GM12878 (cell line): Measurements from ENCODE around the gene PEX6. TPM values are rescaled to one million over a fixed set of nuclear protein-coding genes. Genes with fewer than 3 reads are reported as not detected.

Experiments
- ATAC-seq: fragments of 200-7000 bp; cut with Tn5 transposase; 3 replicates; pipeline ENCODE4 v1.9.1; 2020; ENCODE audit warnings: mild to moderate bottlenecking, moderate library complexity
- BruUV-seq: library from RNA; stranded (reverse); fragments of 400-500 nt; replicated peaks from 2 replicates; lab custom pipeline; 2021; lab: Mats Ljungman, UMichigan
- CTCF ChIA-PET: fragments of 300-600 bp; sonication (Branson Sonifier 250); formaldehyde crosslinking; extraction: SDS; loops from one replicate; lab custom pipeline; 2021; ENCODE audit warnings: inconsistent platforms; lab: Yijun Ruan, JAX
- POLR2A ChIA-PET: fragments of 350-600 bp; formaldehyde crosslinking; extraction: SDS; loops from one replicate; lab custom pipeline; 2021; ENCODE audit warnings: inconsistent platforms; lab: Charles Lee
- RAD21 ChIA-PET: fragments of 300-600 bp; sonication (Branson Sonifier 250); formaldehyde crosslinking; loops from one replicate; lab custom pipeline; 2023; ENCODE audit warnings: antibody characterized with exemption; ENCODE audit not compliant: unreplicated experiment; lab: Charles Lee
- SMC1A ChIA-PET: fragments of 300-600 bp; sonication (Branson Sonifier 250); formaldehyde crosslinking; loops from one replicate; lab custom pipeline; 2023; ENCODE audit not compliant: unreplicated experiment, uncharacterized antibody; lab: Charles Lee
- DNase-seq: peaks from one replicate; pipeline ENCODE4 v3.0.0-alpha.2; 2011; ENCODE audit warnings: low read depth, low spot score
- FAIRE-seq: peaks from 3 replicates; lab custom pipeline; 2011; peaks lifted over from hg19 to GRCh38; lab: Jason Lieb, UNC
- H2AFZ ChIP-seq: 2 replicates; pipeline ENCODE4 v1.6.0; 2011; ENCODE audit warnings: low read depth, low read length, control low read depth; ENCODE audit not compliant: control insufficient read depth
- H3K27ac ChIP-seq: 2 replicates; pipeline ENCODE4 v1.5.1; 2011; ENCODE audit warnings: control low read depth; ENCODE audit not compliant: control insufficient read depth, insufficient read depth
- H3K27me3 ChIP-seq, 2 experiments: replicated peaks in 1 of 2; 2 replicates each; pipeline versions ENCODE4 v1.6.0 to v1.6.1; 2011; ENCODE audit warnings: low read length in 1 of 2; ENCODE audit not compliant: control insufficient read depth in 2 of 2, insufficient read depth in 2 of 2
- H3K36me3 ChIP-seq, 2 experiments: 2 replicates each; pipeline ENCODE4 v1.5.1; 2011; ENCODE audit warnings: low read length in 1 of 2; ENCODE audit not compliant: control insufficient read depth in 2 of 2, insufficient read depth in 2 of 2
- H3K4me1 ChIP-seq: 2 replicates; pipeline ENCODE4 v1.6.1; 2011; ENCODE audit warnings: mild to moderate bottlenecking, low read length, moderate library complexity, mixed read lengths; ENCODE audit not compliant: control insufficient read depth, insufficient read depth
- H3K4me2 ChIP-seq: 2 replicates; pipeline ENCODE4 v1.6.0; 2011; ENCODE audit warnings: control low read depth; ENCODE audit not compliant: control insufficient read depth, insufficient read depth
- H3K4me3 ChIP-seq: fragments of 200-600 bp; sonication (generic); 2 replicates; pipeline ENCODE4 v1.5.1; 2016
- H3K79me2 ChIP-seq: 2 replicates; pipeline ENCODE4 v1.6.0; 2011; ENCODE audit warnings: low read length; ENCODE audit not compliant: control insufficient read depth, insufficient read depth
- H3K9ac ChIP-seq: 2 replicates; pipeline ENCODE4 v1.8.0; 2011; ENCODE audit warnings: low read length, control low read depth, mixed read lengths; ENCODE audit not compliant: control insufficient read depth, insufficient read depth
- H3K9me3 ChIP-seq: replicated peaks from 3 replicates; pipeline ENCODE4 v1.5.1; 2011; ENCODE audit warnings: mild to moderate bottlenecking, low read length; ENCODE audit not compliant: control insufficient read depth, insufficient read depth
- H4K20me1 ChIP-seq: 2 replicates; pipeline ENCODE4 v1.6.0; 2011; ENCODE audit not compliant: control insufficient read depth, insufficient read depth
- BHLHE40 ChIP-seq, 2 experiments: fragments of 450-650 bp in 1 of 2; IDR thresholded peaks; 2 replicates each; pipeline ENCODE4 v1.6.1; 2011 to 2017; ENCODE audit warnings: low read depth in 2 of 2, borderline replicate concordance in 1 of 2, improper control_type of control experiment in 1 of 2, low read length in 1 of 2, mild to moderate bottlenecking in 1 of 2
- POLR2AphosphoS2 ChIP-seq: IDR thresholded peaks from 2 replicates; pipeline ENCODE4 v1.6.1; 2011; ENCODE audit warnings: low read depth, mild to moderate bottlenecking, low read length, improper control_type of control experiment, moderate library complexity
- ZBTB33 ChIP-seq: fragments of 450-650 bp; IDR thresholded peaks from 2 replicates; pipeline ENCODE4 v1.6.1; 2017; ENCODE audit warnings: mild to moderate bottlenecking
- WGBS: methylation state at CpG from one replicate; pipeline ENCODE4 v1.1.6; 2016; ENCODE audit warnings: low lambda C conversion rate; ENCODE audit not compliant: insufficient replicate concordance, insufficient coverage; ENCODE audit errors: missing lambda C conversion rate; 5-methylcytosine and 5-hydroxymethylcytosine counted together
- in situ Hi-C: fragments of 300-500 bp; cut with MboI; formaldehyde crosslinking; loops from 9 replicates; pipeline ENCODE4 v1.14.3; 2018; ENCODE audit warnings: mixed read lengths
- intact Hi-C: fragments of 100-400 bp; cut with micrococcal nuclease; formaldehyde crosslinking; loops from one replicate; pipeline ENCODE4 v1.14.2; 2022; ENCODE audit not compliant: unreplicated experiment
- polyA plus RNA-seq, 11 experiments: library from polyadenylated mRNA; depleted of rRNA in 4 of 11; unstranded in 6 of 11; stranded (reverse) in 5 of 11; fragments of >200 nt; fragmentation: Nextera tagmentation in 4 of 11; fragmentation: Illumina TruSeq in 1 of 11; extraction: Ambion mirVana in 4 of 11; extraction: Trizol in 1 of 11; gene quantifications; 1 replicate in 1 of 11; 2 replicates in 10 of 11; pipeline versions ENCODE4 v1.2.1 to v1.2.3, GENCODE V29; 2011 to 2016; ENCODE audit warnings: inconsistent platforms in 2 of 11, missing spikeins in 2 of 11, low read depth in 1 of 11
- total RNA-seq, 4 experiments: library from RNA; depleted of rRNA in 3 of 4; stranded (reverse); fragments of >200 nt in 3 of 4; fragmentation: Illumina TruSeq in 1 of 4; extraction: Trizol in 1 of 4; gene quantifications; 2 replicates each; pipeline versions ENCODE4 v1.2.1 to v1.2.3, GENCODE V29; 2013 to 2021

PEX6 gene
- total and polyA plus RNA-seq, 10 of the 15 experiments (the other 5 are each of a cell fraction or from before 2014, with no cell fraction given), result 0.39 to 21.1 (median 7.8) TPM

GRCh38 chr6:42914546-42914945, 64.4 kb downstream of the PEX6 start:
- 58% methylated on average over 4 of the region's 4 CpGs for WGBS
- ChIA-PET SMC1A (interaction anchor here (1.0 to 1.1 kb wide), 2 partner anchors 8 to 14 kb away, joined by 3 read pairs; partner anchors contain the start of gene CNPY3), RAD21 (no interaction called here), POLR2A (interaction anchor here (0.5 to 2.4 kb wide), 4 partner anchors 15 to 310 kb away, joined by 3 to 7 read pairs (median 4); partner anchors contain the start of gene CNPY3), CTCF (interaction anchor here (0.9 to 2.8 kb wide), 6 partner anchors 9 to 232 kb away, joined by 3 to 15 read pairs (median 4); no protein-coding TSS in a partner anchor)
- ATAC-seq (no peak), FAIRE-seq (no peak), DNase-seq (no peak)
- Histone ChIP-seq H3K27ac (no peak overlapping the region), H3K9me3 (no peaks in the 10 kb centered on the region), H2AFZ (no peak overlapping the region), H3K4me3 (no peak overlapping the region), H3K36me3 (no peaks in the 10 kb centered on the region), H3K9ac (no peak overlapping the region), H3K79me2 (no peaks in the 10 kb centered on the region), H3K4me2 (no peak overlapping the region), H3K27me3 (no peaks in the 10 kb centered on the region), H3K4me1 (peaks cover 6% of the 10 kb centered on the region), H4K20me1 (no peaks in the 10 kb centered on the region)
- in situ Hi-C loops (no loop called here), intact Hi-C loops (no loop called here)
- no TSS peak for BruUV-seq
- TF ChIP-seq POLR2AphosphoS2 (no peak), ZBTB33 (no peak), BHLHE40 (IDR thresholded peaks at IDR 0.05; ENCODE audit: borderline replicate concordance in 1 of 2, low read depth in 2 of 2, low read length in 1 of 2) (no peak)

Other genes starting within 250 kb of the PEX6 start
Only the 7 nearest of the 16 such genes appear.
- 0.54 TPM in 1 of 2 replicates, not detected in the other for gene PTCRA, start 63.1 kb downstream of the PEX6 start, total RNA-seq (2014; rRNA removed)
- gene PTCRA, start 63.1 kb downstream of the PEX6 start, total RNA-seq (2014; rRNA removed; fragmentation: Illumina TruSeq; extraction: Trizol), result 0.18 and 0.23 TPM in 2 replicates
- 0.24 and 0.44 TPM in 2 replicates for gene PTCRA, start 63.1 kb downstream of the PEX6 start, total RNA-seq (2021)
- gene PTCRA, start 63.1 kb downstream of the PEX6 start, polyA plus RNA-seq (2011; rRNA removed), result not detected in 2 replicates
- 0.10 TPM in 1 of 2 replicates, not detected in the other for gene PTCRA, start 63.1 kb downstream of the PEX6 start, polyA plus RNA-seq (2014; fragmentation: Illumina TruSeq; extraction: Trizol)
- under 1 TPM in 1 of 2 experiments, not detected in 1; 0.14 TPM for gene PTCRA, start 63.1 kb downstream of the PEX6 start, polyA plus RNA-seq (2014; fragmentation: Nextera tagmentation; extraction: Ambion mirVana)
- gene PTCRA, start 63.1 kb downstream of the PEX6 start, polyA plus RNA-seq (2014; rRNA removed), result 0.16 and 1.1 TPM in 2 replicates
- under 1 TPM in 1 of 2 experiments, not detected in 1; 0.20 TPM for gene PTCRA, start 63.1 kb downstream of the PEX6 start, polyA plus RNA-seq (2016; fragmentation: Nextera tagmentation; extraction: Ambion mirVana)
- gene CNPY3, start 49.7 kb downstream of the PEX6 start, total RNA-seq (2014; rRNA removed), result 54.8 and 54.9 TPM in 2 replicates
- 49.2 and 51.3 TPM in 2 replicates for gene CNPY3, start 49.7 kb downstream of the PEX6 start, total RNA-seq (2014; rRNA removed; fragmentation: Illumina TruSeq; extraction: Trizol)
- gene CNPY3, start 49.7 kb downstream of the PEX6 start, total RNA-seq (2021), result 87.3 and 87.9 TPM in 2 replicates
- gene CNPY3, start 49.7 kb downstream of the PEX6 start, polyA plus RNA-seq (2011; rRNA removed), result 51.1 and 64.8 TPM in 2 replicates
- 38.9 and 82.4 TPM in 2 replicates for gene CNPY3, start 49.7 kb downstream of the PEX6 start, polyA plus RNA-seq (2014; fragmentation: Illumina TruSeq; extraction: Trizol)
- gene CNPY3, start 49.7 kb downstream of the PEX6 start, polyA plus RNA-seq (2014; fragmentation: Nextera tagmentation; extraction: Ambion mirVana), result 10 to 100 TPM in 1 of 2 experiments, 1 to 10 TPM in 1; 7.2 to 14.6 TPM
- gene CNPY3, start 49.7 kb downstream of the PEX6 start, polyA plus RNA-seq (2014; rRNA removed), result 85.7 and 93.8 TPM in 2 replicates
- gene CNPY3, start 49.7 kb downstream of the PEX6 start, polyA plus RNA-seq (2016; fragmentation: Nextera tagmentation; extraction: Ambion mirVana), result 100 to 1,000 TPM in 1 of 2 experiments, 10 to 100 TPM in 1; 99.9 to 102 TPM
- gene GNMT, start 18.4 kb downstream of the PEX6 start, total RNA-seq (2014; rRNA removed), result 0.16 and 0.62 TPM in 2 replicates
- gene GNMT, start 18.4 kb downstream of the PEX6 start, total RNA-seq (2014; rRNA removed; fragmentation: Illumina TruSeq; extraction: Trizol), result 0.67 and 0.83 TPM in 2 replicates
- gene GNMT, start 18.4 kb downstream of the PEX6 start, total RNA-seq (2021), result 0.74 and 1.2 TPM in 2 replicates
- gene GNMT, start 18.4 kb downstream of the PEX6 start, polyA plus RNA-seq (2011; rRNA removed), result 0.33 and 0.45 TPM in 2 replicates
- 1.1 TPM in 1 of 2 replicates, not detected in the other for gene GNMT, start 18.4 kb downstream of the PEX6 start, polyA plus RNA-seq (2014; fragmentation: Illumina TruSeq; extraction: Trizol)
- under 1 TPM; 0.35 TPM for gene GNMT, start 18.4 kb downstream of the PEX6 start, polyA plus RNA-seq (2014; fragmentation: Nextera tagmentation; extraction: Ambion mirVana)
- gene GNMT, start 18.4 kb downstream of the PEX6 start, polyA plus RNA-seq (2014; rRNA removed), result 0.27 and 0.77 TPM in 2 replicates
- gene GNMT, start 18.4 kb downstream of the PEX6 start, polyA plus RNA-seq (2016; fragmentation: Nextera tagmentation; extraction: Ambion mirVana), result under 1 TPM; 0.36 to 0.42 TPM
- gene PPP2R5D, start 5.4 kb upstream of the PEX6 start, total RNA-seq (2014; rRNA removed), result 34.3 and 36.2 TPM in 2 replicates
- 23.8 and 24.7 TPM in 2 replicates for gene PPP2R5D, start 5.4 kb upstream of the PEX6 start, total RNA-seq (2014; rRNA removed; fragmentation: Illumina TruSeq; extraction: Trizol)
- 29.5 and 31.0 TPM in 2 replicates for gene PPP2R5D, start 5.4 kb upstream of the PEX6 start, total RNA-seq (2021)
- gene PPP2R5D, start 5.4 kb upstream of the PEX6 start, polyA plus RNA-seq (2011; rRNA removed), result 35.4 and 56.0 TPM in 2 replicates
- 59.0 and 68.0 TPM in 2 replicates for gene PPP2R5D, start 5.4 kb upstream of the PEX6 start, polyA plus RNA-seq (2014; fragmentation: Illumina TruSeq; extraction: Trizol)
- gene PPP2R5D, start 5.4 kb upstream of the PEX6 start, polyA plus RNA-seq (2014; fragmentation: Nextera tagmentation; extraction: Ambion mirVana), result 1 to 10 TPM; 1.5 to 1.6 TPM
- 29.4 and 29.7 TPM in 2 replicates for gene PPP2R5D, start 5.4 kb upstream of the PEX6 start, polyA plus RNA-seq (2014; rRNA removed)
- 10 to 100 TPM; 42.6 to 43.4 TPM for gene PPP2R5D, start 5.4 kb upstream of the PEX6 start, polyA plus RNA-seq (2016; fragmentation: Nextera tagmentation; extraction: Ambion mirVana)
- gene MEA1, start 34.8 kb upstream of the PEX6 start, total RNA-seq (2014; rRNA removed), result 69.3 and 75.6 TPM in 2 replicates
- 100 and 102 TPM in 2 replicates for gene MEA1, start 34.8 kb upstream of the PEX6 start, total RNA-seq (2014; rRNA removed; fragmentation: Illumina TruSeq; extraction: Trizol)
- 53.2 and 59.1 TPM in 2 replicates for gene MEA1, start 34.8 kb upstream of the PEX6 start, total RNA-seq (2021)
- 67.7 and 87.3 TPM in 2 replicates for gene MEA1, start 34.8 kb upstream of the PEX6 start, polyA plus RNA-seq (2011; rRNA removed)
- 97.2 and 113 TPM in 2 replicates for gene MEA1, start 34.8 kb upstream of the PEX6 start, polyA plus RNA-seq (2014; fragmentation: Illumina TruSeq; extraction: Trizol)
- gene MEA1, start 34.8 kb upstream of the PEX6 start, polyA plus RNA-seq (2014; fragmentation: Nextera tagmentation; extraction: Ambion mirVana), result 100 to 1,000 TPM in 1 of 2 experiments, 10 to 100 TPM in 1; 90.7 to 105 TPM
- 69.9 and 76.1 TPM in 2 replicates for gene MEA1, start 34.8 kb upstream of the PEX6 start, polyA plus RNA-seq (2014; rRNA removed)
- 100 to 1,000 TPM; 136 to 148 TPM for gene MEA1, start 34.8 kb upstream of the PEX6 start, polyA plus RNA-seq (2016; fragmentation: Nextera tagmentation; extraction: Ambion mirVana)
- 79.1 and 86.1 TPM in 2 replicates for gene KLHDC3, start 35.1 kb upstream of the PEX6 start, total RNA-seq (2014; rRNA removed)
- gene KLHDC3, start 35.1 kb upstream of the PEX6 start, total RNA-seq (2014; rRNA removed; fragmentation: Illumina TruSeq; extraction: Trizol), result 39.6 and 41.8 TPM in 2 replicates
- 65.7 and 67.2 TPM in 2 replicates for gene KLHDC3, start 35.1 kb upstream of the PEX6 start, total RNA-seq (2021)
- 33.1 and 53.1 TPM in 2 replicates for gene KLHDC3, start 35.1 kb upstream of the PEX6 start, polyA plus RNA-seq (2011; rRNA removed)
- 49.1 and 56.7 TPM in 2 replicates for gene KLHDC3, start 35.1 kb upstream of the PEX6 start, polyA plus RNA-seq (2014; fragmentation: Illumina TruSeq; extraction: Trizol)
- gene KLHDC3, start 35.1 kb upstream of the PEX6 start, polyA plus RNA-seq (2014; fragmentation: Nextera tagmentation; extraction: Ambion mirVana), result 1 to 10 TPM; 2.4 to 8.9 TPM
- gene KLHDC3, start 35.1 kb upstream of the PEX6 start, polyA plus RNA-seq (2014; rRNA removed), result 54.1 and 57.0 TPM in 2 replicates
- 100 to 1,000 TPM in 1 of 2 experiments, 10 to 100 TPM in 1; 99.7 to 102 TPM for gene KLHDC3, start 35.1 kb upstream of the PEX6 start, polyA plus RNA-seq (2016; fragmentation: Nextera tagmentation; extraction: Ambion mirVana)
- gene RRP36, start 42.4 kb upstream of the PEX6 start, total RNA-seq (2014; rRNA removed), result 74.6 and 83.6 TPM in 2 replicates
- 74.0 and 83.2 TPM in 2 replicates for gene RRP36, start 42.4 kb upstream of the PEX6 start, total RNA-seq (2014; rRNA removed; fragmentation: Illumina TruSeq; extraction: Trizol)
- 59.8 and 61.7 TPM in 2 replicates for gene RRP36, start 42.4 kb upstream of the PEX6 start, total RNA-seq (2021)
- 43.8 and 44.9 TPM in 2 replicates for gene RRP36, start 42.4 kb upstream of the PEX6 start, polyA plus RNA-seq (2011; rRNA removed)
- gene RRP36, start 42.4 kb upstream of the PEX6 start, polyA plus RNA-seq (2014; fragmentation: Illumina TruSeq; extraction: Trizol), result 62.3 and 73.3 TPM in 2 replicates
- 10 to 100 TPM; 17.6 to 34.7 TPM for gene RRP36, start 42.4 kb upstream of the PEX6 start, polyA plus RNA-seq (2014; fragmentation: Nextera tagmentation; extraction: Ambion mirVana)
- gene RRP36, start 42.4 kb upstream of the PEX6 start, polyA plus RNA-seq (2014; rRNA removed), result 66.1 and 75.9 TPM in 2 replicates
- 100 to 1,000 TPM; 100 to 101 TPM for gene RRP36, start 42.4 kb upstream of the PEX6 start, polyA plus RNA-seq (2016; fragmentation: Nextera tagmentation; extraction: Ambion mirVana)